Trophoblast cell (in vitro differentiated cells and primary cell): ENCODE results near the gene AFDN.

Experiments
- DNase-seq, 2 donors: peaks; one replicate each; pipeline ENCODE4 v3.0.0-alpha.2; 2016
- H2AFZ ChIP-seq: 2 replicates; pipeline ENCODE4 v1.6.1; 2013; ENCODE audit warnings: low read length, moderate library complexity, mild to moderate bottlenecking; ENCODE audit not compliant: insufficient read depth, poor library complexity
- H2AK5ac ChIP-seq: 2 replicates; pipeline ENCODE4 v1.6.1; 2013; ENCODE audit warnings: mild to moderate bottlenecking, low read length
- H2BK120ac ChIP-seq: 2 replicates; pipeline ENCODE4 v1.6.1; 2013; ENCODE audit warnings: low read length, mild to moderate bottlenecking, moderate library complexity; ENCODE audit not compliant: insufficient read depth, poor library complexity
- H2BK12ac ChIP-seq: 2 replicates; pipeline ENCODE4 v1.6.1; 2013; ENCODE audit warnings: mild to moderate bottlenecking, low read length, moderate library complexity
- H2BK5ac ChIP-seq: 2 replicates; pipeline ENCODE4 v1.6.1; 2013; ENCODE audit warnings: low read length, low read depth, moderate library complexity, mild to moderate bottlenecking; ENCODE audit not compliant: poor library complexity
- H3K14ac ChIP-seq: 2 replicates; pipeline ENCODE4 v1.6.1; 2013; ENCODE audit warnings: mild to moderate bottlenecking, low read length
- H3K18ac ChIP-seq: 2 replicates; pipeline ENCODE4 v1.6.1; 2013; ENCODE audit warnings: mild to moderate bottlenecking, low read length
- H3K23ac ChIP-seq: 2 replicates; pipeline ENCODE4 v1.6.1; 2013; ENCODE audit warnings: low read length
- H3K27ac ChIP-seq: 2 replicates; pipeline ENCODE4 v1.5.1; 2013; ENCODE audit warnings: low read depth, mild to moderate bottlenecking, inconsistent platforms, low read length, moderate library complexity
- H3K27me3 ChIP-seq: 2 replicates; pipeline ENCODE4 v1.6.1; 2013; ENCODE audit warnings: inconsistent platforms, mild to moderate bottlenecking, low read length, moderate library complexity; ENCODE audit not compliant: insufficient read depth
- H3K36me3 ChIP-seq, 2 experiments: 1 replicate in 1 of 2; 2 replicates in 1 of 2; pipeline ENCODE4 v1.6.1; 2013; ENCODE audit warnings: low read length in 2 of 2, mild to moderate bottlenecking in 2 of 2, moderate library complexity in 1 of 2; ENCODE audit not compliant: insufficient read depth in 2 of 2, control insufficient read depth in 1 of 2
- H3K4ac ChIP-seq: 2 replicates; pipeline ENCODE4 v1.6.1; 2013; ENCODE audit warnings: low read depth, mild to moderate bottlenecking, low read length, moderate library complexity
- H3K4me1 ChIP-seq, 2 experiments: 1 replicate in 1 of 2; 2 replicates in 1 of 2; pipeline ENCODE4 v1.6.1; 2013; ENCODE audit warnings: low read length in 2 of 2, mild to moderate bottlenecking in 2 of 2, moderate library complexity in 1 of 2; ENCODE audit not compliant: insufficient read depth in 2 of 2, control insufficient read depth in 1 of 2
- H3K4me2 ChIP-seq: 2 replicates; pipeline ENCODE4 v1.6.1; 2013; ENCODE audit warnings: inconsistent platforms, mild to moderate bottlenecking, low read length, moderate library complexity
- H3K4me3 ChIP-seq: 2 replicates; pipeline ENCODE4 v1.5.1; 2013; ENCODE audit warnings: mild to moderate bottlenecking, low read depth, low read length, inconsistent platforms
- H3K79me1 ChIP-seq: one replicate; pipeline ENCODE4 v1.6.1; 2013; ENCODE audit warnings: low read length
- H3K79me2 ChIP-seq: 2 replicates; pipeline ENCODE4 v1.6.1; 2013; ENCODE audit warnings: low read length, mild to moderate bottlenecking; ENCODE audit not compliant: control insufficient read depth, insufficient read depth, poor library complexity
- H3K9ac ChIP-seq: 2 replicates; pipeline ENCODE4 v1.6.1; 2013; ENCODE audit warnings: mild to moderate bottlenecking, low read length
- H3K9me3 ChIP-seq: 2 replicates; pipeline ENCODE4 v1.6.1; 2013; ENCODE audit warnings: low read depth, mild to moderate bottlenecking, control low read depth, inconsistent platforms, low read length; ENCODE audit not compliant: insufficient read depth
- H4K12ac ChIP-seq: 2 replicates; pipeline ENCODE4 v1.6.1; 2013; ENCODE audit warnings: low read depth, mild to moderate bottlenecking, low read length, moderate library complexity
- H4K8ac ChIP-seq: 2 replicates; pipeline ENCODE4 v1.6.1; 2013; ENCODE audit warnings: low read depth, mild to moderate bottlenecking, low read length, moderate library complexity
- H4K91ac ChIP-seq: one replicate; pipeline ENCODE4 v1.6.1; 2013; ENCODE audit warnings: low read depth, mild to moderate bottlenecking, low read length, moderate library complexity
- WGBS: extraction: QIAGEN DNeasy Blood & Tissue Kit; methylation state at CpG from one replicate; pipeline ENCODE4 v1.1.7; 2013; ENCODE audit warnings: missing lambda C conversion rate; ENCODE audit not compliant: insufficient read length, insufficient coverage; ENCODE audit errors: extremely low coverage; 5-methylcytosine and 5-hydroxymethylcytosine counted together

AFDN gene

DNA sequence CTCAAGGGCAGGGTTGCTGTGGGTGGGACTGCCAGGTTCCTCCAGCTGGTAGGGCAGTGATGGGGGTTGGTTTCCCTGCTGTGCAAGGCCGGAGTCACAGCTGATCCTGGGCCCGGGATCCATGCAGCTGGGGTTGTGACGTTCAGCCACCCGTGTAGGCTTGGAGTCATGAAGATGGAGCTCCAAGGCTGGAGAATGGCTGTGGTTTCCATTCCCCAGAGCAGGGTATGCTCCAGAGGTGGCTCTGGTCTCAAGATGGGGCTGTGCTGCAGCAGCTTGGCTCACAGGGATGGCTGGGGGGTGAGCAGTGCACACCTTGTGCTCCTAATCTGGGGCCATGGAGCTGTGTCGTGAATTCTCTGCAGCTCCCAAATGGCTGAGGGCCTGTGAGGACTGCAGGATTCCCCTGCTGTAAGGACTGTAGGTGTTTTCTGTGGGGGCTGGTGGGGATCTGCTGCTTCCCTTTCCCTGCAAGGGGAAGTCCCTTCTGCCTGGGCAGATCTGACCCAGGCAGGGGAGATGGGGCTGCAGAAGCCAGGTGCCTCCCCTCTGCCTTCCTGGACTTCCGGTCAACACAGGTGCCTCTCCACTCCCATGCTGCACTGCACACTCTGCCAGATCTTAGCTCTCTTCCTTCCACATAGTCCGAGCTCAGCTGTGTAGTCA, 186.7 kb downstream of the AFDN start:
- no peak for DNase-seq
- no peaks in the 10 kb centered on the region for H3K36me3 ChIP-seq
- H2BK5ac ChIP-seq, result no peak overlapping the region

DNA sequence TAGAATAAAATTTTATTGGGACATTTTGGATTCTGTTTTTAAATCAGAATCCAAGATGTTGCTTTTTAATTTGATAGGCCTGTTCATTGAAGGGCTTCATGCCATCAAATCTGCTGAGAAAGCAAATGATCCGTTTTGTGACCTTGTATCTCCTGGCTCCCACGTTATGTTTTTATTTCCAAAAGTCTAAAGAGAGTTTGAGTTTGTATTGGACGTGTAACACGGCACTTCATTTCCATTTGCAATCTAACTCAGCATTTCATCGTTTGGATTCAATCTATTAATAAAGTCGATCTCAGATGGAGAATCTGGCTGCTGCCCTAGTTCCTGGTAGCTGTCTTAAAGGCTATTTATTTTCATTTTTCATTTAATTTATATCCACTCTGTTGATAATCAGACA, 187.7 kb downstream of the AFDN start:
- Histone ChIP-seq H2BK5ac (no peak overlapping the region), H3K27me3 (no peaks in the 10 kb centered on the region), H3K23ac (no peak overlapping the region), H3K18ac (no peak overlapping the region), H3K9me3 (peaks cover 8% of the 10 kb centered on the region), H4K91ac (no peak overlapping the region), H4K12ac (no peak overlapping the region), H4K8ac (no peak overlapping the region), H3K79me2 (no peaks in the 10 kb centered on the region), H2AFZ (no peak overlapping the region), H3K4me2 (no peak overlapping the region), H2BK120ac (no peak overlapping the region), H3K4me3 (no peak overlapping the region), H3K79me1 (no peaks in the 10 kb centered on the region), H3K9ac (no peak overlapping the region), H3K14ac (no peak overlapping the region), H3K4ac (no peak overlapping the region), H3K36me3 (no peaks in the 10 kb centered on the region), H2AK5ac (no peak overlapping the region), H2BK12ac (no peak overlapping the region), H3K27ac (no peak overlapping the region), H3K4me1 (peaks cover 4 to 6% of the 10 kb centered on the region in 2 experiments)
- no CpG with 5 or more reads among the region's 6 CpGs for WGBS
- DNase-seq, result no peak

More for the DNA sequence above, 186.7 kb downstream of the AFDN start:
- Histone ChIP-seq H2AK5ac (no peak overlapping the region), H4K12ac (no peak overlapping the region), H2AFZ (no peak overlapping the region), H2BK120ac (no peak overlapping the region), H2BK12ac (no peak overlapping the region), H3K27ac (no peak overlapping the region), H4K8ac (no peak overlapping the region), H3K23ac (no peak overlapping the region), H3K4me1 (peaks cover 4 to 6% of the 10 kb centered on the region in 2 experiments), H3K14ac (no peak overlapping the region), H3K79me1 (no peaks in the 10 kb centered on the region), H3K9ac (no peak overlapping the region), H3K79me2 (no peaks in the 10 kb centered on the region), H3K4me3 (no peak overlapping the region), H3K18ac (no peak overlapping the region), H4K91ac (no peak overlapping the region), H3K4ac (no peak overlapping the region), H3K4me2 (no peak overlapping the region), H3K9me3 (peaks cover 6% of the 10 kb centered on the region), H3K27me3 (no peaks in the 10 kb centered on the region)
- WGBS, result no CpG with 5 or more reads among the region's 7 CpGs

DNA sequence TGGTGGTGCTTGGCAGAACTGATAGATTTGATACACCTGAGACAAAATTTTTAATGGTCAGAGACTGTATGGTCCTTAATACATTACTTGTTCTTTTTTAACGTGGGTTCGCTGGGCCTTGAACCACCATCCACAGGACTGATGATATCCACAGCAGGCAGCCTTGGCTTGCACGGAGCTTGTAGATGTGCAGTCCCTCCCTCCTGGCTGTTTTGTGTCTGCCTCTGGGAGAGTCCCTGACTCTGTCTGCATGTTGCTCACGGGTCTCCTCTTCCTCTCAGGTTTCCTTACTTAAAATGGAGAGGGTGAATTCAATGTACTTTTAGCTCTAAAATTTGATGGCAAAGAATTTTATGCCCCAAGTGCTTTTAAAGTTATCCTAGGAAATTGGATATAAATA, 188.3 kb downstream of the AFDN start:
- peaks cover 4 to 6% of the 10 kb centered on the region in 2 experiments for H3K4me1 ChIP-seq
- no peak overlapping the region for H3K14ac ChIP-seq
- DNase-seq, result no peak
- no peak overlapping the region for H2BK120ac ChIP-seq
- H3K27me3 ChIP-seq, result no peaks in the 10 kb centered on the region
- no peak overlapping the region for H4K91ac ChIP-seq
- no peak overlapping the region for H2BK5ac ChIP-seq
- no peaks in the 10 kb centered on the region for H3K36me3 ChIP-seq
- H3K4me3 ChIP-seq, result no peak overlapping the region
- WGBS, result no CpG with 5 or more reads among the region's 4 CpGs
- no peak overlapping the region for H3K4me2 ChIP-seq
- no peak overlapping the region for H2AK5ac ChIP-seq
- H3K9me3 ChIP-seq, result peaks cover 8% of the 10 kb centered on the region
- H3K18ac ChIP-seq, result no peak overlapping the region
- H4K12ac ChIP-seq, result no peak overlapping the region
- H4K8ac ChIP-seq, result no peak overlapping the region
- no peak overlapping the region for H2BK12ac ChIP-seq
- H3K27ac ChIP-seq, result no peak overlapping the region
- H3K9ac ChIP-seq, result no peak overlapping the region
- no peaks in the 10 kb centered on the region for H3K79me2 ChIP-seq
- H3K4ac ChIP-seq, result no peak overlapping the region
- no peak overlapping the region for H3K23ac ChIP-seq
- H2AFZ ChIP-seq, result no peak overlapping the region
- no peaks in the 10 kb centered on the region for H3K79me1 ChIP-seq

DNA sequence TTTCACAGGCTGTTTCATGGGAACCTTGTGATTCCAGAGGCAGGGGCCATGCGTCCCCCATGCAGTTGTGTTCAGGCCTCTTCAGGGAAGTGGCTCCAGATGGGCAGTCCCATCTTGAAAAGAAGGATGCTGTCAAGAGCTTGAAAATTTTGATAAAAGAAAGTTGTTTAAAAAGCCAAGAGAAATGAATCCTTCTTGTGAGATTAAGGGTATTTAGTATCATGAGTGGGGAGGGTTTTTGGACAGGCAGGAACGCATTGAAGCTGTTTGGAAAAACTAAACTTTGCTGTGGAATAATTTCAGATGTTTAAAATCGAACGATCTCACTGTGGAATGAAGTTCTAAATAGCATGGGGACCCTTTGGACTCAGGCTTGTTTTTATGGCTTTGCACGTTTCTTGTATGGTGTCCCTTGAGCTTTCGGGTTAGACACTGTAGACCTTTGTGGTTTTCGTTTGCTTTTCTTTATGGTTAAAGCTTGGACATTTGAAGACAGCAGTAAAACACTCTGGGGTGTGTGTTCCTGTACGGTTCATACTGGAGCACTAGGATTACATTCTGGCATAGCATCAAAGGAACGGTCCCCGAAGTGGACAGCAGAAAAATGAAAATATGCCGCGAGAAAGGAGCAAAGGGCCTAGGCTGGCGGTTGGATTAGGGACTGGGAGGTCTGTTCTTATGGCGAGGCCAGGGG, 188.9 kb downstream of the AFDN start:
- Histone ChIP-seq H3K14ac (no peak overlapping the region), H4K91ac (no peak overlapping the region), H3K18ac (no peak overlapping the region), H3K27me3 (no peaks in the 10 kb centered on the region), H3K9me3 (peaks cover 8% of the 10 kb centered on the region), H3K36me3 (no peaks in the 10 kb centered on the region), H2BK5ac (no peak overlapping the region), H3K4me2 (no peak overlapping the region), H4K8ac (no peak overlapping the region), H2AFZ (no peak overlapping the region), H4K12ac (no peak overlapping the region), H3K23ac (no peak overlapping the region), H3K79me2 (no peaks in the 10 kb centered on the region), H2BK12ac (no peak overlapping the region), H2AK5ac (no peak overlapping the region), H3K4me3 (no peak overlapping the region), H3K9ac (no peak overlapping the region), H3K4ac (no peak overlapping the region), H2BK120ac (no peak overlapping the region), H3K79me1 (no peaks in the 10 kb centered on the region), H3K27ac (no peak overlapping the region), H3K4me1 (peaks cover 4 to 6% of the 10 kb centered on the region in 2 experiments)
- no peak for DNase-seq
- no CpG with 5 or more reads among the region's 14 CpGs for WGBS
